ENCODE results near the gene ESAM. TPM values are rescaled to one million over a fixed set of nuclear protein-coding genes. Genes with fewer than 3 reads are reported as not detected.

The ESAM gene
- total RNA-seq, 2 experiments from 2014 or later, result 0.50 to 0.55 TPM

- Mint-ChIP-seq H3K36me3 (ENCODE audit: low read depth) (no peaks in the 10 kb centered on the region), H3K27me3 (ENCODE audit: low read depth) (peaks cover 44% of the 10 kb centered on the region), H3K4me3 (peak overlapping the region; percentile 77), H3K9me3 (ENCODE audit: insufficient read depth) (no peaks in the 10 kb centered on the region), H3K4me1 (ENCODE audit: low read depth) (peaks cover 19% of the 10 kb centered on the region), H3K27ac (no peak overlapping the region)
- DNase-seq (peak; percentile 58), ATAC-seq (peak; percentile 49)
- CTCF ChIA-PET, result interaction anchor here (1.0 to 1.8 kb wide), 2 partner anchors 15 to 23 kb away, joined by 5 to 11 read pairs; no protein-coding TSS in a partner anchor
- POLR2A ChIA-PET, result no interaction called here
These were observed 21.7 kb downstream of the ESAM start for GRCh38 chr11:124740277-124740882.

GRCh38 chr11:124739479-124740276 is 22.4 kb downstream of the ESAM start, which contains the start of gene NRGN:
Gene NRGN, plus strand, starts transcription at chr11:124739942. Its CDS starts 143 bp downstream, at chr11:124740085.
- Mint-ChIP-seq H3K4me3 (peak within 1 kb of the TSS; percentile 77), H3K9me3 (ENCODE audit: insufficient read depth) (no peaks in the 10 kb centered on the region), H3K27me3 (ENCODE audit: low read depth) (peaks cover 44% of the 10 kb centered on the region), H3K36me3 (ENCODE audit: low read depth) (no peaks in the 10 kb centered on the region), H3K27ac (no peak within 1 kb of the TSS), H3K4me1 (ENCODE audit: low read depth) (peaks cover 14% of the 10 kb centered on the region)
- DNase-seq (peak; percentile 89), ATAC-seq (peak; percentile 98)
- ChIA-PET POLR2A (interaction anchor here (1.1 kb wide), 1 partner anchor 101 kb away, joined by 4 read pairs; no protein-coding TSS in a partner anchor), CTCF (interaction anchor here (1.0 to 2.0 kb wide), 3 partner anchors 15 to 70 kb away, joined by 5 to 11 read pairs (median 6); no protein-coding TSS in a partner anchor)

GRCh38 chr11:124738713-124739478 is 23.2 kb downstream of the ESAM start:
- Mint-ChIP-seq H3K9me3 (ENCODE audit: insufficient read depth) (no peaks in the 10 kb centered on the region), H3K27ac (no peak overlapping the region), H3K4me1 (ENCODE audit: low read depth) (peaks cover 14% of the 10 kb centered on the region), H3K27me3 (ENCODE audit: low read depth) (peaks cover 42% of the 10 kb centered on the region), H3K36me3 (ENCODE audit: low read depth) (no peaks in the 10 kb centered on the region), H3K4me3 (peak overlapping the region; percentile 77)
- DNase-seq (no peak), ATAC-seq (no peak)
- POLR2A ChIA-PET, result interaction anchor here (1.1 kb wide), 1 partner anchor 100 kb away, joined by 4 read pairs; no protein-coding TSS in a partner anchor
- CTCF ChIA-PET, result interaction anchor here (0.8 to 2.0 kb wide), 3 partner anchors 24 to 69 kb away, joined by 3 to 6 read pairs (median 4); no protein-coding TSS in a partner anchor

GRCh38 chr11:124737638-124738305 is 24.3 kb downstream of the ESAM start:
- H3K36me3 Mint-ChIP-seq (ENCODE audit: low read depth), result no peaks in the 10 kb centered on the region
- peaks cover 14% of the 10 kb centered on the region for H3K4me1 Mint-ChIP-seq (ENCODE audit: low read depth)
- H3K4me3 Mint-ChIP-seq, result no peak overlapping the region
- no peaks in the 10 kb centered on the region for H3K9me3 Mint-ChIP-seq (ENCODE audit: insufficient read depth)
- ATAC-seq (no peak), DNase-seq (no peak)
- H3K27ac Mint-ChIP-seq, result no peak overlapping the region
- H3K27me3 Mint-ChIP-seq (ENCODE audit: low read depth), result peaks cover 40% of the 10 kb centered on the region
- CTCF ChIA-PET, result interaction anchor here (1.6 to 2.0 kb wide), 2 partner anchors 9 to 68 kb away, joined by 4 to 6 read pairs; no protein-coding TSS in a partner anchor
- POLR2A ChIA-PET, result no interaction called here

- no peaks in the 10 kb centered on the region for H3K9me3 Mint-ChIP-seq (ENCODE audit: insufficient read depth)
- H3K4me3 Mint-ChIP-seq, result no peak overlapping the region
- CTCF ChIA-PET, result interaction anchor here (1.6 kb wide), 1 partner anchor 10 kb away, joined by 4 read pairs; no protein-coding TSS in a partner anchor
- H3K36me3 Mint-ChIP-seq (ENCODE audit: low read depth), result no peaks in the 10 kb centered on the region
- DNase-seq (no peak), ATAC-seq (no peak)
- H3K27ac Mint-ChIP-seq, result no peak overlapping the region
- peaks cover 33% of the 10 kb centered on the region for H3K27me3 Mint-ChIP-seq (ENCODE audit: low read depth)
- POLR2A ChIA-PET, result no interaction called here
- H3K4me1 Mint-ChIP-seq (ENCODE audit: low read depth), result peaks cover 14% of the 10 kb centered on the region
These were observed 25.4 kb downstream of the ESAM start for GRCh38 chr11:124736736-124737135.

GRCh38 chr11:124732230-124732629 is 29.9 kb downstream of the ESAM start:
- Mint-ChIP-seq H3K4me3 (no peak overlapping the region), H3K9me3 (ENCODE audit: insufficient read depth) (no peaks in the 10 kb centered on the region), H3K27me3 (ENCODE audit: low read depth) (peaks cover 20% of the 10 kb centered on the region), H3K36me3 (ENCODE audit: low read depth) (no peaks in the 10 kb centered on the region), H3K4me1 (ENCODE audit: low read depth) (peaks cover 3% of the 10 kb centered on the region), H3K27ac (no peak overlapping the region)
- ATAC-seq (no peak), DNase-seq (no peak)
- POLR2A ChIA-PET, result no interaction called here
- CTCF ChIA-PET, result no interaction called here

- Mint-ChIP-seq H3K27ac (no peak overlapping the region), H3K4me3 (no peak overlapping the region), H3K4me1 (ENCODE audit: low read depth) (peaks cover 6% of the 10 kb centered on the region), H3K27me3 (ENCODE audit: low read depth) (peaks cover 20% of the 10 kb centered on the region), H3K9me3 (ENCODE audit: insufficient read depth) (no peaks in the 10 kb centered on the region), H3K36me3 (ENCODE audit: low read depth) (no peaks in the 10 kb centered on the region)
- no peak for DNase-seq
- no peak for ATAC-seq
- CTCF ChIA-PET, result no interaction called here
- POLR2A ChIA-PET, result no interaction called here
These were observed 32.5 kb downstream of the ESAM start for GRCh38 chr11:124729571-124729970.

- ChIA-PET POLR2A (no interaction called here), CTCF (no interaction called here)
- Mint-ChIP-seq H3K36me3 (ENCODE audit: low read depth) (no peaks in the 10 kb centered on the region), H3K4me3 (no peak overlapping the region), H3K9me3 (ENCODE audit: insufficient read depth) (no peaks in the 10 kb centered on the region), H3K4me1 (ENCODE audit: low read depth) (peaks cover 6% of the 10 kb centered on the region), H3K27ac (no peak overlapping the region), H3K27me3 (ENCODE audit: low read depth) (peaks cover 30% of the 10 kb centered on the region)
- no peak for DNase-seq
- ATAC-seq, result no peak
These were observed 34.0 kb downstream of the ESAM start for GRCh38 chr11:124728134-124728533.

GRCh38 chr11:124727474-124727873 is 34.6 kb downstream of the ESAM start:
- Mint-ChIP-seq H3K36me3 (ENCODE audit: low read depth) (no peaks in the 10 kb centered on the region), H3K27me3 (ENCODE audit: low read depth) (peaks cover 37% of the 10 kb centered on the region), H3K27ac (no peak overlapping the region), H3K9me3 (ENCODE audit: insufficient read depth) (no peaks in the 10 kb centered on the region), H3K4me1 (ENCODE audit: low read depth) (peaks cover 8% of the 10 kb centered on the region), H3K4me3 (no peak overlapping the region)
- DNase-seq (no peak), ATAC-seq (no peak)
- POLR2A ChIA-PET, result no interaction called here
- CTCF ChIA-PET, result no interaction called here

GRCh38 chr11:124725719-124726105 is 36.4 kb downstream of the ESAM start:
- Mint-ChIP-seq H3K9me3 (ENCODE audit: insufficient read depth) (no peaks in the 10 kb centered on the region), H3K27ac (no peak overlapping the region), H3K36me3 (ENCODE audit: low read depth) (no peaks in the 10 kb centered on the region), H3K27me3 (ENCODE audit: low read depth) (peaks cover 48% of the 10 kb centered on the region), H3K4me3 (no peak overlapping the region), H3K4me1 (ENCODE audit: low read depth) (peaks cover 11% of the 10 kb centered on the region)
- ChIA-PET POLR2A (no interaction called here), CTCF (interaction anchor here (3.7 kb wide), 1 partner anchor 15 kb away, joined by 11 read pairs; no protein-coding TSS in a partner anchor)
- DNase-seq, result no peak
- ATAC-seq, result no peak

GRCh38 chr11:124724979-124725718 is 36.9 kb downstream of the ESAM start:
- no peak overlapping the region for H3K27ac Mint-ChIP-seq
- no peak overlapping the region for H3K4me3 Mint-ChIP-seq
- peaks cover 48% of the 10 kb centered on the region for H3K27me3 Mint-ChIP-seq (ENCODE audit: low read depth)
- ChIA-PET CTCF (interaction anchor here (2.2 to 3.7 kb wide), 2 partner anchors 16 to 56 kb away, joined by 11 read pairs; no protein-coding TSS in a partner anchor), POLR2A (no interaction called here)
- H3K4me1 Mint-ChIP-seq (ENCODE audit: low read depth), result peaks cover 11% of the 10 kb centered on the region
- no peak for DNase-seq
- no peaks in the 10 kb centered on the region for H3K9me3 Mint-ChIP-seq (ENCODE audit: insufficient read depth)
- H3K36me3 Mint-ChIP-seq (ENCODE audit: low read depth), result no peaks in the 10 kb centered on the region
- no peak for ATAC-seq

Measured in activated CD8-positive, alpha-beta T cell treated with anti-CD3 and anti-CD28 coated beads, Interleukin-2, amount 10 ng/mL, durations not matched to agents 7 days and 5 days (primary cell).